Prostate gland (tissue), 2 donors: ENCODE data around the gene RIPK1. TPM values are rescaled to one million over a fixed set of nuclear protein-coding genes. Genes with fewer than 3 reads are reported as not detected.

Experiments
- DNase-seq: peaks from one replicate; pipeline ENCODE4 v3.0.0-alpha.2; 2019; ENCODE audit warnings: low spot score
- H3K27ac ChIP-seq, 2 donors: fragments of 200-600 bp; sonication (generic); 2 replicates each; pipeline ENCODE4 v1.5.1; 2017 to 2019
- H3K27me3 ChIP-seq: fragments of 200-600 bp; sonication (generic); replicated peaks from 2 replicates; pipeline ENCODE4 v1.5.1; 2019; ENCODE audit not compliant: insufficient read depth
- H3K36me3 ChIP-seq, 2 donors: fragments of 200-600 bp; sonication (generic); 1 replicate in 1 of 2; 2 replicates in 1 of 2; pipeline versions ENCODE4 v1.5.1 to v1.8.1; 2017 to 2019
- H3K4me1 ChIP-seq: fragments of 200-600 bp; sonication (generic); replicated peaks from 2 replicates; pipeline ENCODE4 v1.5.1; 2019
- H3K4me3 ChIP-seq, 2 donors: fragments of 200-600 bp; sonication (generic); 2 replicates each; pipeline ENCODE4 v1.5.1; 2017 to 2019
- H3K9me3 ChIP-seq: fragments of 200-600 bp; sonication (generic); 2 replicates; pipeline ENCODE4 v1.5.1; 2017
- CTCF ChIP-seq, 4 experiments: fragments of 200-600 bp in 2 of 4; fragments of 450-650 bp in 2 of 4; sonication (generic) in 2 of 4; IDR thresholded peaks; 1 replicate in 3 of 4; 2 replicates in 1 of 4; pipeline ENCODE4 v1.5.1; 2016 to 2019; ENCODE audit warnings: antibody characterized with exemption in 4 of 4, mild to moderate bottlenecking in 2 of 4, moderate library complexity in 2 of 4
- POLR2A ChIP-seq: fragments of 450-650 bp; IDR thresholded peaks from one replicate; pipeline ENCODE4 v1.6.1; 2016; ENCODE audit warnings: antibody characterized with exemption, mild to moderate bottlenecking
- POLR2AphosphoS5 ChIP-seq: sonication (generic); formaldehyde crosslinking; IDR thresholded peaks from one replicate; pipeline ENCODE4 v1.6.1; 2017; ENCODE audit warnings: antibody characterized with exemption
- WGBS: methylation state at CpG from one replicate; pipeline ENCODE4 v1.1.5; 2018; 5-methylcytosine and 5-hydroxymethylcytosine counted together
- intact Hi-C: fragments of 100-400 bp; cut with DNase I; formaldehyde crosslinking; loops from one replicate; pipeline ENCODE4 v1.14.2; 2022
- total RNA-seq, 2 donors: library from RNA; depleted of rRNA; stranded (reverse); fragments of >200 nt; gene quantifications; one replicate each; pipeline ENCODE4 v1.1.0, GENCODE V29; 2016

Gene RIPK1
- total RNA-seq, 2 donors from 2014 or later: 21.3 to 23.0 TPM

GRCh38 chr6:3122823-3123182 lies 54.5 kb downstream of the RIPK1 start:
- no peaks in the 10 kb centered on the region for H3K27me3 ChIP-seq
- no peaks in the 10 kb centered on the region for H3K36me3 ChIP-seq
- H3K4me1 ChIP-seq: no peaks in the 10 kb centered on the region
- H3K9me3 ChIP-seq: no peaks in the 10 kb centered on the region
- no peak for DNase-seq
- H3K4me3 ChIP-seq: no peak overlapping the region
- H3K27ac ChIP-seq: no peak overlapping the region
- 93% methylated on average over 9 of the region's 9 CpGs for WGBS
- TF ChIP-seq POLR2AphosphoS5: no peak
- TF ChIP-seq POLR2A: no peak
- TF ChIP-seq CTCF (IDR thresholded peaks at IDR 0.05): no peak
- intact Hi-C loops: no loop called here

- no peaks in the 10 kb centered on the region for H3K9me3 ChIP-seq
- no peak overlapping the region for H3K4me3 ChIP-seq
- H3K36me3 ChIP-seq: no peaks in the 10 kb centered on the region
- H3K27ac ChIP-seq: no peak overlapping the region
- 75% methylated on average over 8 of the region's 8 CpGs for WGBS
- no peak for DNase-seq
- intact Hi-C loops: loop anchor here (5.0 kb wide), 2 partner anchors 38 to 128 kb away; no protein-coding TSS in a partner anchor
- no peaks in the 10 kb centered on the region for H3K4me1 ChIP-seq
- no peak for TF ChIP-seq POLR2AphosphoS5
- no peak for TF ChIP-seq POLR2A
- no peak for TF ChIP-seq CTCF (IDR thresholded peaks at IDR 0.05)
- H3K27me3 ChIP-seq: no peaks in the 10 kb centered on the region
These were observed 56.4 kb downstream of the RIPK1 start for GRCh38 chr6:3124667-3125066.

- no peak overlapping the region for H3K4me3 ChIP-seq
- DNase-seq: no peak
- no peaks in the 10 kb centered on the region for H3K4me1 ChIP-seq
- H3K36me3 ChIP-seq: no peaks in the 10 kb centered on the region
- no peaks in the 10 kb centered on the region for H3K27me3 ChIP-seq
- intact Hi-C loops: loop anchor here (5.0 kb wide), 2 partner anchors 36 to 126 kb away; no protein-coding TSS in a partner anchor
- no peaks in the 10 kb centered on the region for H3K9me3 ChIP-seq
- 35% methylated on average over 2 of the region's 2 CpGs for WGBS
- H3K27ac ChIP-seq: no peak overlapping the region
- TF ChIP-seq POLR2A (no peak), POLR2AphosphoS5 (no peak), CTCF (IDR thresholded peaks at IDR 0.05) (no peak)
These were observed 57.5 kb downstream of the RIPK1 start for GRCh38 chr6:3125815-3126214.

GRCh38 chr6:3128356-3129108 lies 60.2 kb downstream of the RIPK1 start:
- WGBS: 85% methylated on average over 15 of the region's 15 CpGs
- Histone ChIP-seq H3K27ac (no peak overlapping the region), H3K36me3 (no peaks in the 10 kb centered on the region), H3K9me3 (no peaks in the 10 kb centered on the region), H3K4me1 (no peaks in the 10 kb centered on the region), H3K4me3 (no peak overlapping the region), H3K27me3 (no peaks in the 10 kb centered on the region)
- DNase-seq: no peak
- TF ChIP-seq POLR2AphosphoS5 (no peak), POLR2A (no peak), CTCF (IDR thresholded peaks at IDR 0.05) (no peak)
- intact Hi-C loops: loop anchor here (5.0 kb wide), 2 partner anchors 34 to 124 kb away; no protein-coding TSS in a partner anchor

- WGBS: 93% methylated on average over 15 of the region's 15 CpGs
- TF ChIP-seq POLR2A (no peak), POLR2AphosphoS5 (no peak), CTCF (IDR thresholded peaks at IDR 0.05) (no peak)
- intact Hi-C loops: no loop called here
These were observed 63.4 kb downstream of the RIPK1 start for GRCh38 chr6:3131695-3132094.

More at GRCh38 chr6:3131695-3132094, 63.4 kb downstream of the RIPK1 start:
- no peak for DNase-seq
- H3K36me3 ChIP-seq: no peaks in the 10 kb centered on the region
- no peaks in the 10 kb centered on the region for H3K4me1 ChIP-seq
- H3K9me3 ChIP-seq: no peaks in the 10 kb centered on the region
- H3K27me3 ChIP-seq: no peaks in the 10 kb centered on the region
- H3K27ac ChIP-seq: no peak overlapping the region
- no peak overlapping the region for H3K4me3 ChIP-seq
